Karpas-422 (cell line): Measurements from ENCODE around the gene PGF. TPM values are rescaled to one million over a fixed set of nuclear protein-coding genes. Genes with fewer than 3 reads are reported as not detected.

Source experiments
- DNase-seq: peaks from one replicate; pipeline ENCODE4 v3.0.0-alpha.2; 2015
- H2AFZ ChIP-seq: fragments of 200-600 bp; sonication (generic); 2 replicates; pipeline ENCODE4 v1.6.1; 2014; ENCODE audit warnings: antibody characterized with exemption, low read length, mixed read lengths
- H3K27ac ChIP-seq: fragments of 200-600 bp; sonication (generic); 2 replicates; pipeline ENCODE4 v1.5.1; 2014; ENCODE audit warnings: mild to moderate bottlenecking, low read length, moderate library complexity
- H3K27me3 ChIP-seq: fragments of 200-600 bp; sonication (generic); 2 replicates; pipeline ENCODE4 v1.6.1; 2014; ENCODE audit warnings: low read length, mixed read lengths
- H3K36me3 ChIP-seq: fragments of 200-600 bp; sonication (generic); 2 replicates; pipeline ENCODE4 v1.6.1; 2014; ENCODE audit warnings: low read length, mixed read lengths; ENCODE audit not compliant: insufficient read depth
- H3K4me1 ChIP-seq: fragments of 200-600 bp; sonication (generic); 2 replicates; pipeline ENCODE4 v1.6.1; 2014; ENCODE audit warnings: mild to moderate bottlenecking, low read length, mixed read lengths
- H3K4me2 ChIP-seq: fragments of 200-600 bp; sonication (generic); 2 replicates; pipeline ENCODE4 v1.6.1; 2014; ENCODE audit warnings: low read length, low read depth, mild to moderate bottlenecking; ENCODE audit not compliant: poor library complexity, severe bottlenecking
- H3K4me3 ChIP-seq: fragments of 200-600 bp; sonication (generic); 2 replicates; pipeline ENCODE4 v1.5.1; 2014; ENCODE audit warnings: mild to moderate bottlenecking, antibody characterized with exemption, low read length, mixed read lengths
- H3K79me2 ChIP-seq: fragments of 200-600 bp; sonication (generic); 2 replicates; pipeline ENCODE4 v1.6.1; 2014; ENCODE audit warnings: mild to moderate bottlenecking, low read length, mixed read lengths
- H3K9ac ChIP-seq: fragments of 200-600 bp; sonication (generic); 2 replicates; pipeline ENCODE4 v1.6.0; 2014; ENCODE audit warnings: low read length
- H3K9me2 ChIP-seq: fragments of 200-600 bp; sonication (generic), shearing (Covaris generic); replicated peaks from 2 replicates; pipeline ENCODE4 v1.6.0; 2014; ENCODE audit warnings: mild to moderate bottlenecking, low read length, moderate library complexity; ENCODE audit not compliant: insufficient read depth
- H3K9me3 ChIP-seq: fragments of 300-700, 200-600 bp; sonication (generic); 2 replicates; pipeline ENCODE4 v1.6.1; 2014; ENCODE audit warnings: low read length, mixed read lengths
- H4K20me1 ChIP-seq: fragments of 200-600 bp; sonication (generic); 2 replicates; pipeline ENCODE4 v1.6.1; 2014; ENCODE audit warnings: mild to moderate bottlenecking, antibody characterized with exemption, low read length, low read depth; ENCODE audit not compliant: insufficient read depth
- total RNA-seq: library from RNA; depleted of rRNA; stranded (reverse); fragments of >200 nt; shearing (Covaris generic); gene quantifications from 2 replicates; pipeline ENCODE4 v1.2.3, GENCODE V29; 2014; ENCODE audit warnings: low replicate concordance

The PGF gene
- total RNA-seq, 1 experiment from 2014 or later, result 3.5 TPM

GRCh38 chr14:74945261-74945851 is 10.0 kb downstream of the PGF start:
- Histone ChIP-seq H3K9ac (peak overlapping the region; percentile 72), H3K9me2 (no peaks in the 10 kb centered on the region), H3K4me3 (peak overlapping the region; percentile 63), H4K20me1 (no peaks in the 10 kb centered on the region), H3K27ac (peak overlapping the region; percentile 75), H3K27me3 (no peaks in the 10 kb centered on the region), H3K4me2 (peak overlapping the region; percentile 70), H3K79me2 (no peaks in the 10 kb centered on the region), H3K9me3 (no peaks in the 10 kb centered on the region), H3K36me3 (no peaks in the 10 kb centered on the region), H3K4me1 (peaks cover 64% of the 10 kb centered on the region), H2AFZ (peak overlapping the region; percentile 52)
- peak; percentile 86 for DNase-seq

GRCh38 chr14:74942608-74943007 is 12.8 kb downstream of the PGF start:
- Histone ChIP-seq H3K4me1 (peaks cover 92% of the 10 kb centered on the region), H3K4me3 (peak overlapping the region; percentile 68)

DNA sequence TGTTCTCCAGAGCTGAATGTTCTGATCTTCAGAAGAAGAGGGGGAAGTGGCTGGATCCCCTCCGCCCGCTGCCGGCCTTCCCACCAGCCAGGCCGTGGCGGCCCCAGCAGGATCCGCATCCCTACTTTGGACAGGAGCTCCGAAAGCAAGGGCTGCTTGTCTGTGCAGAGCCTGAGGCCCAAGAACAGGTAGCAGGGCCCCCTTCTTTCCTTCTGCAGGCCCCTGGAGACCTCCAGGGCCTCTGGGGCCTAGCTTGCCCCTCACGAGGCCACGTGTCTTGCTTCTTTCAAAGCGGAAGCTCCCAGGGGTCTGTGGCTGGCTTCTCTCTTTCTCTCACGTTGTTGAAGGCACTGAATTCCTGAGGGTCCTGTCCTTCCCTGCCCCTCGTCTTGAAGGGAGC is 13.2 kb downstream of the PGF start:
- peak overlapping the region; percentile 90 for H3K9ac ChIP-seq

More at GRCh38 chr14:74942608-74943007, 12.8 kb downstream of the PGF start:
- Histone ChIP-seq H2AFZ (no peak overlapping the region; the same call in 1 of the 2 replicates), H3K27ac (peak overlapping the region; percentile 98), H3K4me2 (peak overlapping the region; percentile 89), H4K20me1 (no peaks in the 10 kb centered on the region), H3K27me3 (no peaks in the 10 kb centered on the region), H3K9me3 (no peaks in the 10 kb centered on the region), H3K9ac (peak overlapping the region; percentile 90), H3K36me3 (no peaks in the 10 kb centered on the region), H3K79me2 (no peaks in the 10 kb centered on the region), H3K9me2 (no peaks in the 10 kb centered on the region)
- DNase-seq, result peak; percentile 97

GRCh38 chr14:74941676-74942097 is 13.7 kb downstream of the PGF start:
- Histone ChIP-seq H3K79me2 (no peaks in the 10 kb centered on the region), H3K4me2 (peak overlapping the region; percentile 89), H3K4me3 (peak overlapping the region; percentile 68), H4K20me1 (no peaks in the 10 kb centered on the region), H3K4me1 (peaks cover 92% of the 10 kb centered on the region), H3K9me2 (no peaks in the 10 kb centered on the region), H3K9ac (peak overlapping the region; percentile 90), H2AFZ (no peak overlapping the region), H3K27ac (peak overlapping the region; percentile 98), H3K27me3 (no peaks in the 10 kb centered on the region), H3K36me3 (no peaks in the 10 kb centered on the region), H3K9me3 (no peaks in the 10 kb centered on the region)
- peak; percentile 99 for DNase-seq

More for the DNA sequence above, 13.2 kb downstream of the PGF start:
- no peaks in the 10 kb centered on the region for H3K9me3 ChIP-seq
- peaks cover 92% of the 10 kb centered on the region for H3K4me1 ChIP-seq
- peak overlapping the region; percentile 89 for H3K4me2 ChIP-seq
- peak; percentile 99 for DNase-seq
- peak overlapping the region; percentile 68 for H3K4me3 ChIP-seq
- H3K27me3 ChIP-seq, result no peaks in the 10 kb centered on the region
- no peaks in the 10 kb centered on the region for H3K36me3 ChIP-seq
- H3K9me2 ChIP-seq, result no peaks in the 10 kb centered on the region
- peak overlapping the region; percentile 98 for H3K27ac ChIP-seq
- H3K79me2 ChIP-seq, result no peaks in the 10 kb centered on the region
- H4K20me1 ChIP-seq, result no peaks in the 10 kb centered on the region
- H2AFZ ChIP-seq, result no peak overlapping the region; the same call in 1 of the 2 replicates

- Histone ChIP-seq H2AFZ (no peak overlapping the region), H3K27me3 (no peaks in the 10 kb centered on the region), H3K79me2 (no peaks in the 10 kb centered on the region), H3K9me3 (no peaks in the 10 kb centered on the region), H3K4me2 (peak overlapping the region; percentile 89), H4K20me1 (no peaks in the 10 kb centered on the region), H3K9me2 (no peaks in the 10 kb centered on the region), H3K4me3 (peak overlapping the region; percentile 68), H3K4me1 (peaks cover 92% of the 10 kb centered on the region), H3K36me3 (no peaks in the 10 kb centered on the region), H3K9ac (peak overlapping the region; percentile 90), H3K27ac (peak overlapping the region; percentile 98)
- peak; percentile 82 for DNase-seq
Measured at GRCh38 chr14:74940956-74941565, 14.3 kb downstream of the PGF start.

- H3K79me2 ChIP-seq, result no peaks in the 10 kb centered on the region
- no peaks in the 10 kb centered on the region for H4K20me1 ChIP-seq
- H3K36me3 ChIP-seq, result no peaks in the 10 kb centered on the region
- no peaks in the 10 kb centered on the region for H3K9me3 ChIP-seq
- H3K4me1 ChIP-seq, result peaks cover 96% of the 10 kb centered on the region
- H3K27ac ChIP-seq, result peak overlapping the region; percentile 98
- H3K27me3 ChIP-seq, result no peaks in the 10 kb centered on the region
- H3K9me2 ChIP-seq, result no peaks in the 10 kb centered on the region
- DNase-seq, result no peak
- no peak overlapping the region for H2AFZ ChIP-seq
- H3K9ac ChIP-seq, result peak overlapping the region; percentile 90
- peak overlapping the region; percentile 59; the same call in 1 of the 2 replicates for H3K4me3 ChIP-seq
- peak overlapping the region; percentile 89 for H3K4me2 ChIP-seq
Measured at GRCh38 chr14:74938531-74939495, 16.6 kb downstream of the PGF start.

- Histone ChIP-seq H3K27ac (peak overlapping the region; percentile 98), H3K4me3 (no peak overlapping the region), H3K36me3 (no peaks in the 10 kb centered on the region), H2AFZ (peak overlapping the region; percentile 70), H4K20me1 (no peaks in the 10 kb centered on the region), H3K9me3 (no peaks in the 10 kb centered on the region), H3K27me3 (no peaks in the 10 kb centered on the region), H3K9ac (peak overlapping the region; percentile 58), H3K4me1 (peaks cover 96% of the 10 kb centered on the region), H3K79me2 (no peaks in the 10 kb centered on the region), H3K4me2 (peak overlapping the region; percentile 53), H3K9me2 (no peaks in the 10 kb centered on the region)
- no peak for DNase-seq
Measured at GRCh38 chr14:74937171-74937570, 18.2 kb downstream of the PGF start.
